Activated naive CD8-positive, alpha-beta T cell treated with anti-CD3 and anti-CD28 coated beads, Interleukin-2, amount 50 U/mL, for 16 hours (primary cell): Measurements from ENCODE around the gene NSMF.
A peak's percentile ranks its signal among the peaks of the same experiment; 100 is the strongest.
"Not testable (repeated sequence)": the region's sequence is repeated elsewhere in the genome, so short reads cannot be mapped to it uniquely, and the experiment has no call there.

Experiments
- DNase-seq: peaks from one replicate; pipeline ENCODE4 v3.0.0-alpha.2; 2020; ENCODE audit warnings: low read depth, low spot score

The NSMF gene

GRCh38 chr9:137477778-137478612 lies 18.9 kb upstream of the NSMF start:
- no peak for DNase-seq

DNA sequence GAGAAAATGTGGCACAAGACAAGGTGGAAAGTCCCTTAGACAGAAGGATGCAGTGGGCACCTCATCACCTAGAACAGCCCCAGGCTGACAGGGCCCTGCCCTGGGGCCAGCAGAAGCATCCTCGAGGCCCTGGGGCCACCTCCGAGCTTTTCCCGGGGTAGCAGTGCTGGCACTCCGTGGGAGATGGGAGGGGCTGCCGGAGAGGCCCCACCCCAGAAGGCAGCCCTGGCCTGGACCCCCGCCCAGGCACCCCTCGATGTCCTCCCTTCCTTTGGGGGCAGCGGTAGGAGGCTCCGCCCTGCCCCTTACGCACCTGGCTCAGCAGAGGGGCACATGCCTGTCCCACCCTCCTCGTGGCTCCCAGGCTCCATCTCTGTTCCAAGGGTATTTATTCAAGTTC lies 17.7 kb upstream of the NSMF start:
- DNase-seq: no peak

- DNase-seq: no peak
Observed at GRCh38 chr9:137475666-137476065, 16.5 kb upstream of the NSMF start.

- DNase-seq: no peak
Observed at GRCh38 chr9:137474271-137474670, 15.1 kb upstream of the NSMF start.

- DNase-seq: no peak
Observed at GRCh38 chr9:137470785-137471184, 11.7 kb upstream of the NSMF start.

DNA sequence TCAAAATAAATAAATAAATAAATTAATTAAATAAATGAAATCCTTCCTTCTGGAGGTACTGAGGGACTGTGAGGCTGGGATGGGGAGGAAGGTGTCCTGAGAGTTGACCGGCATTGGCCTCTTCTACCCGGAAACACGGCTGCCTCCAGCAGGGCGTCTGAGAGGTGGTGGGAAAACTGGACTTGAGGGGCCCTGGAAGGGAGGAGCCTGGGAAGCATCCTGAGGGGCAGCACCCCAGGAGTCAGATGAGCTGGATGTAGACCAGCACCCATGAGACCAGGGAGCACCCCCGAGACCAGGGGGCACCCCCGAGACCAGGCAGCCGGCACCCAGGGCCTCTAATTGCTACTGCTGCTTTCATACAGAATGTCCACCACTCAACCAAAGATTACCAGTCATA lies 8.8 kb upstream of the NSMF start:
- DNase-seq: no peak

DNA sequence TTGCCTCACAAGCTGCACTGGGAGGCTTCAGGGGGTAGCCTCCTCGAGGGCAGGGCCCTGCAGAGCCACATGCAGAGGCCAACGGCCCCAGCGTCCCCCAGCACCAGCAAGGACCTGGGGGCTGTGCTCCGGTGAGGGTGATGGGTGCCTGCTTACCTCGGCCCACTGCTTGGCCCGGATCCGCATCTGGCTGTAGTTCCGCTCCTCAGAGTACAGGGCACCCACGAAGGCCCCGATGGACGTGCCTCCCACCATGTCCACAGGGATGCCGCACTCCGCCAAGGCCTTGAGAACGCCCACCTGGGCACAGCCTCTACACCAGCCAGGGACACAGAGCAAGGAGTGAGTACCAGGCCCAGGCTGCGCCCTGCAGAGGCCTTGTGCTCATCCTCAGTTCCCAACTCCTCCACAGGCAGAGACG lies 8.0 kb upstream of the NSMF start:
- DNase-seq: no peak

- not testable (repeated sequence) for DNase-seq
Observed at GRCh38 chr9:137466389-137467085, 7.4 kb upstream of the NSMF start.

- DNase-seq: no peak
Observed at GRCh38 chr9:137465720-137466388, 6.7 kb upstream of the NSMF start.

DNA sequence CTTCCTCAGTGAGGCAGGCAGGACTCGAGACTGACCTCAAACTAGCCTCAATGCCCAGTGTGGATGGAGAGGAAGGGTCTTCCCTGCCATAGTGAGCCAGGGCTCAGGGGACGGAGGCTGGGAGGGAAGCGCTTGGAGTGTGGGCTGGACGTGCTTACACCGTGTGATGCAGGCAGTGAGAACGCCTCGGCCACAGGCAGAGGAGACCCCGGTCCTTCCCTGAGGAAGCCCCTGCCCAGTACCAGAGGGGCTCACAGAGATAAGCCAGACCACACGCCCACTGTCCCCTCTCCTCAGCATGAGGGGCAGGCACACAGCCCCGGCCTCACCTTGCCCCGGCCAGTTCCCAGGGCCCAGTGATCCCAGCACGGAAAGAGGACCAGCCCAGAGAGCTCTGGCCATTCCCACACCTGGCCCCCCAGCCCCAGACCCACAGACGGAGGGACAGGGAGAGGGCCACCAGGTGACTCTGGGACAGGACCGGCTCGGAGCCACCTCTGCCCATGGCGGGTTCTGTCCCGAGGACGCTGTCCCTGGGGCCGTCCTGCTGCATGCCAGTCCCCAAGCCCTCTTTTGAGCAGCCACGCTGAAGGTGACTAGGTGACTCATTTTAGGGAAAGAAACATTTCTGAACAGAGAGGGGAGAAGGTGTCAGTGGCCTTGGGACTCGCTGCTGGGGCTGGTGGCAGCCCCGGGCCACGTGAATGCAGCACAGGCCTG lies 6.0 kb upstream of the NSMF start:
- no peak for DNase-seq

DNA sequence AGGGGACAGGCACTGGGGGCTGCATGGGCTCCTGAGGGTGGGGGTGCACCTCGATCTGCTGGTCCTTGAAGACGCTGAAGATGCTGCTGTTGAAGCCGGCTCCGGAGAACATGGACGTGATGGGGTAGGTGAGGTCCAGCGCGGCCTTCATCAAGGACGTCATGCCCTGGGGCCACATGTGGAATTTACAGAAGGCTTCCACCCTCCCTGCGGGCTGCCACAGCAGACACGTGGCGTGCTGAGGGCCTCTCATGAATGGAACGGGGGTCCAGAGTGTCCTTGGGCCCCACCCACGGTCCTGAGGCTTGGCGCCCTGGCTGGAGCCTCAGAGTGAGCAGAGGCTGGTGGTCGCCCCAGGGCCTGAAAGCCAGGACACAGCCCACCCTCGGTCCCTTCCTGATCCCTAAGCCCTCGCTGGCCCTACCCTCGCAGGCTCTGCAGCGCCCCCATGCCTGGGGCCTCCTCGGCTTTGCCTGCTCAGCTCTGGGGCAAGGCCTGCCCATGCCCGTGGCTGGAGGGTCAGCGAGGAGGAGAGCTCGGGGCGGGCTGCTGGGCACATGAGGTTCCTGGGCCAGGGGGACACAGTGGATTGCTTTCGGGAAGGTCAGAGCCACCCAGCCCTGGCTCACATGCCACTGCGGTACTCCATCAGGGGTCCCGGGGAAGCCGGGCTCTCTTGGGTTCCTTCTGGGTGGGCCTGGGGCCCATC lies 5.3 kb upstream of the NSMF start:
- DNase-seq: no peak

DNA sequence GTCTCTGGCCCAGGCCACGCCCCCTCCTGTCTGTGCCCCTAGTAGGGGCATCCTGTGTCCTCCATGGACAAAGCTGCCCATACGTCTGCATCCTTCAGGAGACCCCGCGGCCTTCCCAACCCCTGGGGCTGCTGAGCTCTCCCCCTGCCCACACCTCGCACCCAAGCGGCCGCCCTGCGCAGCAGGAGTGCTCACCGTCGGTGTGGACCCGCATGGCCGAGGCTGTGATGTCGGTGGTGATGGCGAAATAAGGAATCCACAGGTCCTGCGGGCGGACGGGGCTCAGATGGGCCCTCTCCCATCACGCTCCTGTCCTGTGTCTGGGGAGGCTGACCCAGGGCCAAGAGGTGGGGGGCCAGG lies 4.8 kb upstream of the NSMF start:
- no peak for DNase-seq

- DNase-seq: no peak
Observed at GRCh38 chr9:137462986-137463930, 4.1 kb upstream of the NSMF start.

- DNase-seq: no peak
Observed at GRCh38 chr9:137462396-137462985, 3.4 kb upstream of the NSMF start.

DNA sequence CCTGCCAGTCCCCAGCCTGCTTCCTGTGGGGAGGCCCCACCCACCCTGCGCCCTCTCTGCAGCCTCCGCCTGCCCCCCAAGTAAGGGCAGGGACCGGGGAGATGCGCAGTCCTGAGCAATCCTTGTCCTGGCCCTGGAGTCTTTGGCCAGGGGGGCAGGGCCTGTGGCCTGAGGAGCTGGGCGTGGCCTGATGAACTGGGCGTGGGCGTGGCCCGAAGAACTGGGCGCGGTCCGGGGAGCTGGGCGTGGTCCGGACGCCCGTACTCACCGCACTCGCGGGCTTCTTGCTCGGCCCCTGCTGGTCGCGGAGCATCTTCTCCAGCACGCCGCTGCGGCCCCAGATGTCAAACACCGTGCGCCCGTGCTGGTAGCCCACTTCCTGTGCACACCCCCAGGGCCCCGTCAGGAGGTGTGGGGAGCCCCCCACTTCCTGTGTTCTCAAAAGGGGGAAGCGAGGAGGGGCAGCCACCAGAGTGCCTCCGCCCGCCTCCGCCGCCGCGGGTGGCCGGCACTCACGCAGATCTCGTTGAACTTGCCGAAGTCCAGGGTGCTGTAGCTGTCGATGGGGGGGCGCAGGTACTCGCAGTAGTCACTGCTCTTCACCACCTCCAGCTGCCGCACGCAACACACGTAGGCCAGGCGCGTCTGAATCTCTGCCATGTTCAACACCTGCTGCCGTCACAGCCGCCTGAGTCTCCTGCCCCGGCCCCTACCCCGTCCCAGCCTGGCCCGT lies 2.7 kb upstream of the NSMF start:
- DNase-seq: peak; percentile 55

DNA sequence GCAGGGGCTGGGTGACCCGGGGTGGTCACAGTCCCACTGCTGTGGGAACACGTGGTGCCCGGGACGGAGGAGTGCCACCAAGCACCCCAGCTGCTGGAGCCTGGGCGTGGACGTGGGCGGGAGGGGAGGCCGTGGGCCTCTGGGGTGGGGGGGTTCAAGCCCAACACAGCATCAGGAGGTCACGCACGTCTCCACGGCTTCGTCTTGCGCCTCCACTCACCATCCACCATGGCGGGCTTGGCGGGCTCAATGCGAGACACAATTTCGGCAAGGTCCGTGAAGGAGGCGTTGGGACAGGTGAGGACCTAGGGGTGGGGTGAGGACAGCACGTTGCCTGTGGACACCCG lies 2.2 kb upstream of the NSMF start:
- no peak for DNase-seq

- no peak for DNase-seq
Observed at GRCh38 chr9:137460363-137461315, 1.5 kb upstream of the NSMF start.
